IPS-NIHi7 (cell line): Measurements from ENCODE around the gene MMP19.
"Not testable (repeated sequence)": the region's sequence is repeated elsewhere in the genome, so short reads cannot be mapped to it uniquely, and the experiment has no call there.

ENCODE experiments used
- DNase-seq: peaks from one replicate; pipeline ENCODE4 v3.0.0; 2012; ENCODE audit warnings: mixed read lengths; ENCODE audit errors: extremely low spot score

The MMP19 gene

DNA sequence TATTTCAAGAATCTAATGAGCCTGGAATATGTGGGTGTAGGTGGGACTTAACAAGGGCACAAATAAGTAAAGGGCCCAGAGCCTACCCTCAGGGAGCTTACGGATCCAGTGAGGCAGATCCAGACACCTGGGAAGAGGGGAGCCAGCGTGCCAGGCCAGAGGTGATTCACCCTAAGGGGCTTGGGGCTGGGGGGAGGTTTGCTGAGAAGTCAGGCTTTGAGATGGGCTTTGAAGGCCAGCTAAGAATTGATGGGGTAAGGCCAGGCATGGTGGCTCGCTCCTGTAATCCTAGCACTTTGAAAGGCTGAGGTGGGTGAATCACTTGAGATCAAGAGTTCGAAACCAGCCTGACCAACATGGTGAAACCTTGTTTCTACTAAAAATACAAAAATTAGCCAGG, 695 bp upstream of the MMP19 start:
- DNase-seq = no peak

DNA sequence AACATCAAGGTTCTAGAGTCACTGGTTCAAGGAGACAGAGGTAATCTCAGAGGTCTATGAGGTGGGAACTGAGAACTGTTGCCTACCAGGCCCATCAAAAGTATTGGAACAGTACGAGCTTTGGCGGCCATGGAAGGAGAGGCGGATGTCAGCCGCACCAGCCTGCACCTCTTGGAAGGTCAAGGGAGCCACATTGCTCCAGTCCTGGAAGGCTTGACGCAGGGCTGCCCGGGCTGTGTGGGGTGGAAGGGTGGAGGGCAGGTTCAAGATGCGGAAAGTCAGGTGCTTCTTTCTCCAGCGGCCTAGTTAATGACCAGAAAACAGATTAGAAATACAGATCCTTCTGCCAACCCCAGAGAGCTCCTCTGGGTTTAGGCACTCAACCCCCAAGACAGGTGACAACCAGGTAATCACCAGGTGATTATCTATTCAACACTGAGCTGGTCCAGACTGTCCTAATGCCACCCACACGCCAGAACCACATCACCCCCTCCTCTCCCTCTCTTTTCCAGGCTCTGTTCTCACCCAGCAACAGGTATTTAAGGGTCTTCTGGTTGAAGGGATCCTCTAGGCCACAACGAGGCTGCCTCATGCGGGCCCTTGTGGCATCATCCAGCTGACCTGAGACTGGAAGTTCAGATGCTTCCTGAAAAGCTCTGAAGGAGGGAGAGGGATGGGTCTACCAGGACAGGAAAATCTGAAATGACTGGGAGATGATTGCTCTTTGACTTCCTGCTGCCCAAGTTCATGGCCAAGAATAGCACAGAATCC, 2.0 kb downstream of the MMP19 start:
- no peak for DNase-seq

DNA sequence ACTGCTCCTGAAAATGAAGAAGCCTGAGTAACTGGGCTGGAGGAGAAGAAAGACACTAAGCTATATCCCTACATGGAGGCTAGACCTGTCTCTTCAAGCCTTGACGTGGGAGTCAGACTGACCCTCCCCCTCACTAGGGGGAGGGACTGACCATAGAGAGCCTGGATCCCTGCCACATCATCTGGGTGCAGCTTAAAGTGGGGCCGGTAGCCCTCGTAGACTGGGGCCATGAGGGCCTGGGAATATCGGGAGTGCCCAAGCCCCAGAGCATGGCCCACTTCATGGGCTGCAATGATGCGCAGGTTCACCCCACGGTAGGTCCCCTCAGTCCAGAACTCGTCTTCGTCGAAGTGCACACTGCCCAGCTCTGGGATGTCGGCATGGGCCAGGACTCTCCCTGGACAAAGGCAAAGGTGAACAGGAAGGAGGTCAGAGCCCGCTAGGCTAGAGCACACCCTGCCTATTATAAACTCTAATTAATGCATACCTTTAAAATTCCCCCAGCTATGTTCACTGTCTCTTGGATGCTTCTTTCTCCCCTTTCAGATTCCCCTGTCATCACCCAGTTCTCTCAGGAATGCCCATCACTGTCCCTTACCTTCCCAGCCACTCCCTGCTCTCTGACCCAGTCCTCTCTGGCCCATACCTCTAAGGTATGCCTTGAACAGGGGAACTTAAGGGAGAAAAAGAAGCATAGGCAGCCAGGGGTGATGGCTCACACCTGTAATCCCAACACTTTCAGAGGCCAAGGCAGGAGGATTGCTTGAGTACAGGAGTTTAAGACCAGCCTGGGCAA, 3.2 kb downstream of the MMP19 start:
- no peak for DNase-seq

GRCh38 chr12:55838361-55838760, 4.4 kb downstream of the MMP19 start:
- no peak for DNase-seq

- not testable (repeated sequence) for DNase-seq
Observed at GRCh38 chr12:55834400-55834799, 8.3 kb downstream of the MMP19 start.

DNA sequence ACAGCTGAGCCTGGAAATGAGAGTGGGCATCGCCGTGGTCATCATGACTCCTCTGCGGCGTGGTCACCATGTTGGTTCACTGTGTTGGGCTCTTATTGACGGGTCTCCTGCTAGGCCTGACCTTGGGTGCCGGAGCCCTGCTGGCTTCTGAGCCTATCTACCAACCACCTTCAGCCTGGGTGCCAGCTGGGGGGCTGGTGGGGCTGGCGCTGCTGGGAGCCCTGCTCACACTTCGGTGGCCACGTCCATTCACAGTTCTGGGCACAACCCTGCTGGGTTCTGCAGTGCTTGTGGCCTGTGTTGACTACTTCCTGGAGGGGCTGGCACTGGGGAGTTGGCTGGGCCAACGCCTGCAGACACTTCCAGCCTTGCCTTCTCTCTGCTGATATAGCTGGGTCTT, 9.7 kb downstream of the MMP19 start:
- DNase-seq = no peak

GRCh38 chr12:55831447-55831815, 11.3 kb downstream of the MMP19 start:
- no peak for DNase-seq

GRCh38 chr12:55830601-55831446, 11.9 kb downstream of the MMP19 start:
- DNase-seq = peak; percentile 68

DNA sequence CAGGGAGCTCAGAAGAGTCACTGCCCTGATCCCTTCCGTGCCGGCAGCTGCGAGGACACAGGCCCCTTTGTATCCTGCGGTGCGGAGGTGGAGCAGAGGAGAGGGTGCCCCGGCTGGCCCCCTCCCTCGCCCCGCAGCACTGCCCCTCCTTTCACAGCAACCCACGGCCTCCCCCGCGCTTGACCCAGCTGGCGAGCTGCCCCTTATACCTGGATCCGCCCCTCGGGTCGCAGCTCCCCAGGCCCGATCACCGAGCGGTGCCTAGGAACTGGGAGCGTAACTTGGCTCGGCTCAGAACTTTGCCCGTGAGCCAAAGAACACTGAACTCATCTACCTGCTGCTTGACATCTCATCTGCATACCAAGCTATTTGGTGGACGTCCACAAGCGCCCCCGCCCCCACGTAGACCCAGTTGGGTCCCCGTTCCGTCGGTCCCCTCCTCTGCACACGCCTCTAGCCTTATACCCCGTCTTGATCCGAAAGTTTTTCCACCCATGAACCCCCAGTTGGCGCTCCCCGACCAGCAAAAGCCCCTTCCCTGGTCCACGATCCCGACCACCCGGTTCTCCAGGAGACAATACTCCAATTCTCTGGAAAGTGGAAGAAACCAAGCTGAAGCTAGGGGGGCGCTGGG, 12.7 kb downstream of the MMP19 start:
- DNase-seq = peak; percentile 52

- no peak for DNase-seq
Observed at GRCh38 chr12:55828357-55828756, 14.4 kb downstream of the MMP19 start.

DNA sequence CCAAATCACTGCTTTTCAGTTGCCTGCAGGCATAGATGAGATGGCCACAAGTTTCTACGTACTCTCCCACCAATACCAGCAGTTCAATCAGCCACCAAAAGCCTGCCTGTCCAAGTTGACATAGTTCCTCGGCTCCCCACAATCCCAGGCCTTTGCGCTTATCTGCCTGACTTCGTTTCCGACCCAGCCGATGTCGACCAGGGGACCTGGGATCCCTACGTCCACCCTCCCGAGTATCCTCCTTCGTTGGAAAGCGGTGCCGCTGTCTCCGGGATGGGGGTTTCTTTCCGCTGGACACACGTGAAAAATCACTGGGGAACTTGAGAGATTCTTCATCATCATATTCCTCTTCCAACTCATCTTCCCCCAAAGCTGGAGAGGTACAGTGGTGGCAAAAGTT, 14.9 kb downstream of the MMP19 start:
- no peak for DNase-seq

- DNase-seq = no peak
Observed at GRCh38 chr12:55824726-55825125, 18.0 kb downstream of the MMP19 start.

DNA sequence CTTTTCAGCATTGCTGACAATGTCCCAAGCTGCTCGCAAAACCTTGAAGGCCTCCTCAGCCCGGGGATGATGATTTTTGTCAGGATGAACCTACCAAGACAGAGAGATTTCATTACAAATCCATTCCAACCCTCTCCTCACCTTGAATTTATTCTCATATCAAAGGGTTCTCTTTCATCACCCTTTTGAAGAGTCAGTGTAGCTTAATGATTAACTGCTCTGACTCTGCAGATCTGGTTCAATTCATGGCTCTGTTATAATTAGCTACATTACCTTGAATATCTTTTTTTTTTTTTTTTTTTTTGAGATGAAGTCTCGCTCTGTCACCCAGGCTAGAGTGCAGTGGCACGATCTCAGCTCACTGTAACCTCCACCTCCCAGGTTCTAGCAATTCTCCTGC, 19.3 kb downstream of the MMP19 start:
- DNase-seq = no peak

- peak; percentile 35 for DNase-seq
Observed at GRCh38 chr12:55822228-55822627, 20.5 kb downstream of the MMP19 start.

- DNase-seq = no peak
Observed at GRCh38 chr12:55820679-55821078, 22.1 kb downstream of the MMP19 start.

GRCh38 chr12:55818886-55819285, 23.9 kb downstream of the MMP19 start:
- no peak for DNase-seq

DNA sequence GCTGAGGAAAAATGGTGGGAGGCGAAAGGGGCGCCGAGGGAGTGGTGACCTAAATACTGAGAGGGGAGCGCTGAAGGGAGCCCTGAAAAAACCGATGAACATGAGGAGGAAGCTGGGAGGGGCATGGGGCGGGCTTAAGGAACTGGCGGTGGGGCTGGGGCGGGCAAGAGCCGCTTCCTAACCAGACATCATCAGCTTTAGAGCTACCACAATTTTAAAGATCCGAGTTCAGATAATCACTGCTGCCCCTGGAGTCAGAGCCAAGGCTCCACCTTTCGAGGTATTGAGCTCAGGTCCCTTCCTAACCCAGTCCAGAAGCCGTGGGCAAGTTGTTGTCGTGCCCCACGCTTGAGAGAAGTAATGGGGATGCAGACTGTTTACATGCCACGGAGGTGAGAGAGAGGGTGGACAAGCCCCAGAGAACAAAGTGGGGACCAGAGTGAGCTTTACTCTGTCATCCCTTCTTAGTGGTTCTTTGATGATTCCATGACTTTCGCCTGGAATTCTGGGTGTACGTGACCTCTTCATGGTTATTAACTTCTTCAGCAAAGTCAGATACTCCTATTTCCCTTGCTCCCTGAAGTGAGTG, 24.5 kb downstream of the MMP19 start:
- no peak for DNase-seq

DNA sequence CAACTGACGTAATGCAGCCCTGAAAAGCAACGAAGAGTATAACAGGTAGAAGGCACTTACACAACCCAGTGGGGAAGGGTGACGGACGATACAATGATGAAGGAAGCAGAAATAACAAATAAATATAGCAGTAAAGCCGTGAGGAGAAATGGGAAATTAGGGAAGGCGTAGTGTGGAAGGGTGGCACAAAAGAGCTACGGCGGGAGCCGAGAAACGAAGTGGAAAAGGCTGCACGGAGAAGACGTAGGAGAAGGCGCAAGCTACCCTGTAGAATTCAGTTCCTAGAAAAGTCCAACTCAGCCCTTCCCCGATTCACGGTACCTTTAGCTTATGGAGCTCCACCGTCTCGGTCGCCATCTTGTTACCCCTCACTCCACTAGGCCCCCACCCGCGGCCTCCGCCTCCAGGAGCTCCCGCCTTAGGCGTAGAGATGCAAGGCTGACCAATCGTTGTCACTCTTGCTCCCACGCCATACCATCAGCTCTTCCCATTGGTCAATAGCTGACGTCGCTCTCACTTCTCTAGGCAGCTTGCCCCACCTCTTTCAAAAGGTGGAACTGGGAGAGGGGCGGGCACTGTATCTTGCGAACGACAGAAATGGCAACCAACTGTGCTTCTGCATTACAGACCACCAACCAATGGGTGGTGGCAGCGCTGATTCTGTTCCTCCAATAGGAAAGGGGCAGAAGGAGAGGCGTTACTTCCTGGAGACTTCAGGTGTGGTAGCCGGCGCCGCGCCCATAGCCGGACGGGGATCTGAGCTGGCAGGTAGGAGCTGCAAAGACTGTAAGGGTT, 25.2 kb downstream of the MMP19 start, which contains the start of the genes ORMDL2 and SARNP:
Gene ORMDL2 (plus strand): TSS at position 697 of the 795 bp plus-strand sequence. CDS start 959 bp downstream, outside the sequence.
Gene SARNP (minus strand): TSS at position 380 of the 795 bp plus-strand sequence. CDS start 23 bp downstream, at position 357.
- DNase-seq = peak; percentile 99

- no peak for DNase-seq
Observed at GRCh38 chr12:55816881-55817344, 25.8 kb downstream of the MMP19 start.

GRCh38 chr12:55815473-55815872, 27.3 kb downstream of the MMP19 start:
- DNase-seq = no peak
